GM21576 (cell line): ENCODE data around the gene SPOCK2.

Experiments used
- ATAC-seq: cut with Tn5 transposase; IDR thresholded peaks from one replicate; pipeline ENCODE4 v1.9.1; 2021; ENCODE audit warnings: mild to moderate bottlenecking, moderate library complexity; ENCODE audit not compliant: unreplicated experiment

The SPOCK2 gene

DNA sequence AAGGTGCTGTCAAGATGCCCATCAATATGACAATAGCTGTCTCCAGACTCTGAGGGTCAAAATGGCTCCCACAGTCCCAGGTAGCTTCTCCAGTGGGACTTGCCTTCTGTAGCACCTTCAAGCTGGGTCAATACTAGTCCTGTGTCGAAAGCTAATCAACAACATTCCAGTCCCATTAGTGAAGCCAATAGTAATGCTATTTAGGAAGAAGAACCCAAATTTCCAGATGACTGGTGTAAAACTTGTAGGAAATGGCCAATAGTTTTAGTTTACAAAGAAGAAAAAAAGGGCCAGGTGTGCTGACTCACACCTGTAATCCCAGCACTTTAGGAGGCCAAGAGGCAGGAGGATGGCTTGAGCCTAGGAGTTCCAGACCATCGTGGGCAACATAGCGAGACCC, 2.0 kb upstream of the SPOCK2 start:
- ATAC-seq, result no peak

DNA sequence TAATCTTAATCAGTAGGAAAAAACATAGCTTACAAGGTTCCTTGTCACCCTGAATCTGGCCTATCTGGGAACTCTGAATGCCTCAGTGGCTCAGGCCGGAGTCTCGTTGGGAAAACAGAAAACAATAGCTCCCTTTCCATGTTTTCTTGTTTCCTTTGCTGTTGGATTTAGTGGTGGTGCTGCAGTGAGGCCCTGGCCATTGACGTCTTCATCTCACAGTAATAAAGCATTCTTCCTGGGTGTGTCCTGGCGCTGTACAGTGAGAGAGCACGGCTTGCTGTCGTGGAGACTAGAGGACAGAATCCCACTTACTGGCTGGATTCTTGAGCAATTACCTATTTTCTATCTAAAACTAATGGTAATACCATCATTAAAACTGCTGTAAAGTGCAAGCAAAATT, 1.3 kb upstream of the SPOCK2 start:
- no peak for ATAC-seq

DNA sequence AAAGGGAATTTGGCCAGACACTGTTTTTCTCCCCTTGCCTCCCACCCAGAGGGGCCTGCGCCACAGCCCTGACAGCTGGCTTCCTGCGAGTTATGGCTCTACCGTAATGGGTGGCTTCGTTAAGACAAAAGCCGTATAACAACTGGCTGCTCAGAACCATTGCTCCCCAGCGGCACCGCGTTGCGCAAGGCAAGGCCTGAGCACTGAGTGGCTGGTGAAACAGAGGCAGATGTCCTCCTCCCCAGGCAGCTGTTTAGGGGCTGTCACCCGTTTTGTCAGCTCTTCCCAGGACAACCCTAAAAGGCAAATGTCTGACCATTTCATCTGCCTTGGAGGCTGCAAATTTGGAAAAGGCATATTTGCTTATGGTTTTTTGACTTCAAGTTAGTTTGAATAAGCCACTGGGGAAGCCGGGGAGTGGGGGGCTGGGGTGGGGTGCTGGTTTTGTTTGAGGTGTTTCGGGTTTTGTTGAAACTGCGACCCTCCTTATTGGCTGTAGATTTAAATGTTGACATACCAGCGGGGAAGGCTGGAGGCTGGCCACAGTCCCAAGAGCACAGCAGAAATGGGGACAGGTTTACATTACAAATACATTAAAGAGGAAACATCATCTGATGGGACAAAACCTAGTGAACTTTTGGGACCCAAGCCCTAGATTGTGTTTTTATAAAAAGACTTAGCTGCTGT, 681 bp upstream of the SPOCK2 start:
- no peak for ATAC-seq

DNA sequence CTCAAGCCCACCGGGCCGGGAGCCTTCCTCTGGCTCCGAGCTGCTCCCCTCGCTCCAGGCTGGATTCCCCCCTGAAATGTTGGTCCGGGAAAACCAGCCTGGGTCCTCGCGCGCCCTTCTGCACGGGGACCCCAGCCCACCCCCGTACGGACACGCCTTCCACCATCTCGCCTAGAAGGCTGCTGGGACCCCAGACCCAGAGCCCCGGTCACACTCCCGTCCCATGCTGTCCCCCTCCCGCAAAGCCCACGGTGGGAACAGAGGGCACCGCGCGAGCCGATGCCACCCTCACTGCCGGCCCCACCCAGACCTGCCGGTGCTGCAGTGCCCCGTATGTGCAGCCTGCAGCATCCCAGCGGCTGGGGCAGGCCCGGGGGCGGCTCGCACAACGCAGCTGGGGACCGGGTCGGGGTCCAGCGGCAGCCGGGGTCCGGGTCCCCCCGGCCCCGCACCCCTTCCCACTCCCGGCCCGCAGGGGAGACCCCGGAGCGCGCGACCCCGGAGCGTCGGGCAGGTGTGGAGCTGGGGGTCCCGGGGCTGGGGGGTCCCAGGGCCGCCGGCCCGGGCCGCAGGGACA, 871 bp downstream of the SPOCK2 start:
- ATAC-seq, result no peak

DNA sequence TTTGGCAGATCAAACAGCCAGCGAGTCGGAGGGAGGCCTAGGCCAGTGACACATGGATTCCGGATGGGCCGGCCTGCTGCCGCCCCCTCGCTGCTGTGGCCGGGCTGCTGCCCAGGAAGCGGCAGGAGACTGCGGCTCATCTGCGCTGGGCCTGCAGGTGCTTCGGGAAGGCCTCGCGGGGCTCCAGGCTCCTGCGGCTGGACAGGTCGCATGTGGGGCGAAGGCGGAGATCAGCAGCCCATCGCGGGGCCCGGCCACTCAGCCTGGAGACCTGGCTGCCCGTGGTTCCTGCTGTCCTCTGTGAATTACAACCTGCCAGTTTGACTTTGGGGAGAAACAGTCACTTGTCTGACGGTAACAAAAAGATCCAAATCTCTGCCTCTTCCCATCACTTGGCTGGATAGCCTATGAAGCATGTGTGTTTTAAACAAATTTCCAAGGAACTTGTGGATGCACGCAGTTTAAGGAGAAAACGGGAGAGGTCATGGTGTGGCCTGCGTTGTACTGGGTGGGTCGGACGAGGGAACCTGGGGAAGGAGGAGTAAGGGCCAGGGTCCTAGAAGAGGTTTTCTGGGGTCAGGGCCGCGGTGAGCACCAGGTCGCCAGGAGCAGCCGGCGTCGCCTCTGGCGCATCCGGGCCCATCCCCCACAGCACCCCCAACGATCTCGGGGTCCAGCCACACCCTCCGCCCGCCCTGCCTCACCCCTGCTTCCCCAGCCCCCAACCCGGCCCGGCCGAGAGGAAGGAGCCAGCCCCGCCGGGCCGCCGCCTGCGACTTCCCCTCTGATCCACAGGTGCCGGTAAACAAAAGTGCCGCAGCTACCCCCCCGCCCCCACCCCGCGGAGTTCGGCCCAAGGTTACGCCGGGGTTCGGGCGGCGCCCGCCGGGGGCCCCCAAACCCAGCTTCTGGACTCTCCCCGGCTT, 1.6 kb downstream of the SPOCK2 start:
- ATAC-seq, result no peak

DNA sequence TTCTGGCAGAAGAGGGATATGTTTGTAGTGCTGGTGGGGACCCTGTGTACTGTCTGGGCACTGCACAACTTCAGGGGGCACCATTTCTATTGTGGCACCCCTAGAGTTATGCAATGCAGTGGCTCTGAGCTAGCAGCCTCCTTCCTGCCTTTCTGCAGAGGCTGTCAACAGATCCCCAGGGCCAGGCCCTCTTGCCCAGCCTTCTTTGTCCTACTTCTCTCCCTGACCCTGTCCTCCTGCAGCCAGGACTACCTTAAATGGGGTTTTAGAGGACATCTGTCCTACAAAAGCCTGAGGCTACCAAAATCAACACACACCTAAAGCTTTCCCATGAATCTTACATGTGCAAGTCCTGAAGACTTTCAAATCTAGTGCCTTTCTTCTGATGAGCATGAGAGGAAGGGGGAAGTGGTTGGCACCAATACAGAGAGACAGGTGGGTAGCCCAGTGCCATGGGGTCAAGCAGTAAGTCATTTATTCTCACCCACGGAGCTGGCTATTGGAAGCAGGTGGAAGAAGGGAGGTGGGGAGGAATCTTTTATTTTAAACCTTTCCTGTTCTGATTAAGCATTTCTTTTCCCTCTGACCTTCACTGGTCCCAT, 2.4 kb downstream of the SPOCK2 start:
- ATAC-seq, result no peak

DNA sequence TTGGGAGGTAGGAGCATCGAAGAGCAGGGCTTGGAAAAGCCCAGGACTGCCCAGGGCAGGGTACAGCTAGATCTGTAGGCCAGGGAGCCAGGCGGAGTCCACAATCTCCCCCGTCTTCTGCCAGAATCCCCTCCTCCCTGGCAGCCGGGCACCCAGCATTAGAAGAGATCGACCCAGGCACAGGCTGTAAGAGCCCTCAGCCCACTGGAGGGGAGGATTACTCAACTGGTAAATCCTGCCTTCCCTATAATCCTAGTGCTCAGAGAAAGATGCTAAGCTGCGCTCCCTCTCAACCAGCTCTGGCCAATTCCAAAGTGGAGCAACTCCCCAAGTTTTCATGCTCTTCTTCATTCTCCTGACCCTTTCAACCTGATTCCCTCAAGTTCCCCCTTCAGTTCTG, 3.2 kb downstream of the SPOCK2 start:
- ATAC-seq, result no peak

DNA sequence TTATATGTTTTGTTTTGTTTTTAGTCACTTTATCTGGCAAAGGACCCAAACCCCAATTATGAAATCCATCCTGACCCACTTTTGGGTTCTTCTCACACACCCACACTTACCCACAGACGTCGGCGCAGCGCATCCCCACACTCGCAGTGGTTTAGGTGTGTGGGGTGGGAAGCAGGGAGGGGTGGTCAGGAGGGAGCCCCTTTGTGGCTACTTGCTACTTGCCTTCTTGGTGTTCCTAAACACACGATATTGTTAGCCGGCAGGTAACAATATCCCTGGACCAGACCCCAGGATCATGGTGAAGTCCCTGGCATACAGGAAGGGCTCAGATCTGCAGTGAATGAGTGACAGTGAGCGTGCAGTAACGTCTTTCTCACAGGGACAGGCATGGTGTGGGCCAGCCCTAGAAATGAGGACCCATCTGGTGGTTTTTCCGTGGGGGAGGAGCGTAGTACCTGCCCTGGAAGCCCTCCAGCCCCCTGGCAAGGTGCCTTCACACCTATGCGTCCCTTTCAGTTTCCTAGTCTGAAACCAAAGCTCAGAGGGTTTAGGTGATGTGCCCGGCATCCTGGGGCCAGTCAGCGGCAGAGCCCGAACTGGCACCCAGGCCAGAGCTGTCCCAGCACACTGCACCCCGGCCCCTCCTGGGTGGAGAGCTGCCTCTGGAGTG, 4.4 kb downstream of the SPOCK2 start:
- no peak for ATAC-seq

DNA sequence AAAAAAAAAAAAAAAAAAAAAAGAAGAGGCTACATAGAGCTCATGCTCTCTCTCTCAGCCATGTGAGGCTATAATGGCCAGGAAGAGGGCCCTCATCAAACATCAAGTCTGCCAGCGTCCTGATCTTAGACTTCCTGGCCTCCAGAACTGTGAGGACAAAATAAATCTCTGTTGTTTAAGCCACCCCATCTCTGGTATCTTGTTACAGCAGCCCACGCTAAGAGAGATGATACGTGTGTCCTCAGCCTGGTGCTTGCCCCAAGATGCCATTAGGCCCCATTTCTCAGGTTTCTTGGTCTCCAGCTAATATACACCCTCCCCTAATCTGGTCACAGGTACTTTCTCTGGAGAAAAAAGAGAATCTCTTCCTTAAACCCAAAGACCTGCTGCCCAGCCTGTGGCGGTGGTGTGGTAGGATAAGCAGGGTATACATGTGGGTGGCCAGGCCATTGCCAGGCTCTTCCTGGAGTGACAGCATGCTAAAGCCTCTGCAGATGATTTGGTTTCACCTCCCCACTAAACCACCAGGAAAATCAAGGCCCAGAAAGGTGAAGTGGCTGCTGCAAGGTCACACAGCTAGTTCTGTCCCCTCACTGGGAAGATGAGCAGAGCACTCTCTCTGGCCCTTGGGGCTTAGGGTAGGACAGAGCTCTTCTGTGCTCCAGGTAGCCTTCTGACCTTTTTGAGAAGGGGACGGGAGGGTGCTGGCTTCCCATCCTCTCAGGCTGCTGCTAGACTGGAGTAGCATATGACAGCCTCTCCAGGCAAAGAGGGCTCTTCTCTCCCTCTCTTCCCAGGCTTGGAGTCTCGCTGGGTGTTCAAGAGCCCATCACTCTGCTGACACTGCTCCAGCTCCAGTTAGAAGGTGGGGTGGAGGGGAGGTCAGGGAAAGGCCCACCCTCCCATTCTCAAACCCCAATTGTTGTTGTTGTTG, 5.2 kb downstream of the SPOCK2 start:
- ATAC-seq, result no peak

DNA sequence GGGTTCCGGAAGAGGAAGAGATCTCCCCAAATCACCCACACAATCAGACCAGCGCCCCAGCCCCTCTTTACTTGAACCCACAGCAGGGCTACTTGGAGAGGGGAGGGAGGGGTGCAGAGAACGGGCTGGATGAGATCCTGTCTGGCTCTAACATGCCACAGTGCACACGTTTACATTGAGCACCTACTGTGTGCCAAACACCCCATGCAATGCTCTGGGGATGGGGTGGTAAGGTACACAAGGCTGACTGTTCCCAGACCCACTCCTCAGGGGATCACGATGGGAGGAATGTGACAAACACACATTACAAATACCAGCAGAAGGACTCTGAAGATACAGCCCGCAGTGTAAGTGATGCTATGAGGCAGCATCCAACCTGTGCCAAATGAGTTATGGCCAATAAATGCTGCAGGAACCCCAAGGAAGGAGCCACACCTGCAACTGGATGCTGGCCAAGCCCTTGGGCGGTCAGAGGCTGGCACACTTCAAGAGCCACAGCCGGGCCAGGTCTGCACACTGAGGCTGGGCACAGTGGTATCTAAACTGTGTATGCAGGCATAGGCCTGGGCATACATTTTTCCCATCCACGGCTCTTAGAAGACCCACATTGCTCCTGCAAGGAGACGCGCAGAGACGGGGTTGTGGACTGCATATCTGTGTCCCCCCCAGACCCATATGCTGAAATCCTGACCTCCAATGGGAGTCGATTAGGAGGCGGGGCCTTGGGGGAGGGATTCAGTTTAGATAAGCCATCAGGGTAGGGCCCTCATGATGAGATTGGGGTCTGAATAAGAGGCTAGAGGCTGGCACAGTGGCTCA, 6.4 kb downstream of the SPOCK2 start:
- no peak for ATAC-seq

DNA sequence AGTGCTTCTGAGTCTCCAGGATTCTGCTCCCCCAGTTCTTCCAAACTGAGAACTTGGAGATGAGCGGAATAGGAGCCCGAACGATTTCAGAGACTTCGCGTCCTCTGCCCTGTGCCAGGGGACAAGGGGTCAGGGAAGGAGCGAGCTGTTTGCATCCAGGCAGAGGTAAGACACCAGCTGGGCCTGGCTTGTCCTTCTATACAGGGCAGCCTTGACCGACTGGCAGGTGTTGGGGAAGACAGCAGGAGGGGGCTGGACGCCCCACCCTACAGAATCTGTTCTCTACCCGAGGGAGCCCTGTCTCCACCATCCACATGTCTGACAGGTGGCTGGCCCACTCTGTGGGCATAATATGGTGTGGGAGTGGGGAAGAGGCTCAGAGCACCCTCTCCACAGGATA, 7.1 kb downstream of the SPOCK2 start:
- no peak for ATAC-seq

DNA sequence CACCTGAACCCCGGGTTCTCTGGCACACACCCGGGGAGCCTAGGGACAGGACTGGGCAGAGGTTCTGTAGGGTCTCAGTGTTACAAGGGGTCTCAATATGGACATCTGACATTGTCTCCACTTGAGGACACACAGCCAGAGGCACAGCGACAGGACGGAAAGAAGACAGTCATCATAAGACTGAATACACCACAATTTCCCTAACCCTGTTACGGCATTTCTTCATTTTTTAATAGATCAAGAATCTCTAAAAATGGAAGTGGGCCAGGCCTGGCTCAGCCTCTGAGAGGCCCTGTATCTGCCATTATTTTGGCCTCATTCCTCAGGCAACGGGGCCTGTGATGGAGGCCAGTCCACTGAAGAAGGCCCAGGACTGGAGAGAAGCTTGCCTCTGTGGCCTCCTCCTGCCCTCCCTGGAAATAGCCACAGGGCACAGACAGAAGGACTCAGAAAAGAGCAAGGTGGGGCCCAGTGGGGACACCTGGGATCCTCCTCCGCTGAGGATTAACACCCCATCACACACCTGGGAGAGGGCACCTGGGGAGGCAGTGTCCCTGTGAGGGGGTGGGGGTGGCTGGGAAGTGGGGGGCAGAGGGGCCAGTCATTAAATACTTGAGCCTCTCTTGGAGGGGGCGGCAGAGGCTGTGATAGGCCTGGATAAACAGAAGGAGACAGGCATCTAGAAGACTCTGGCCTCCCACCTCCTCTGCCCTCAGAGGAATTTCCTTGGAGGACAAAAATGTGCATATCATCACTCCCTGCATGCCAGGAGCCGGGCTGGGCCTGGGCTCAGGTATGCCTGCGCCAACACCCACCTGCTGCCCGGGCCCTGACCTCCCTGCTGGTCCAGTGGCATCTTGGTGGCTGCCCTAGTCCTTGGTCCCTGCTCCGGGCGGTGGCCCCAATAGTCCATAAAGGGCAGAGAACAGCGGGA, 8.0 kb downstream of the SPOCK2 start:
- no peak for ATAC-seq

DNA sequence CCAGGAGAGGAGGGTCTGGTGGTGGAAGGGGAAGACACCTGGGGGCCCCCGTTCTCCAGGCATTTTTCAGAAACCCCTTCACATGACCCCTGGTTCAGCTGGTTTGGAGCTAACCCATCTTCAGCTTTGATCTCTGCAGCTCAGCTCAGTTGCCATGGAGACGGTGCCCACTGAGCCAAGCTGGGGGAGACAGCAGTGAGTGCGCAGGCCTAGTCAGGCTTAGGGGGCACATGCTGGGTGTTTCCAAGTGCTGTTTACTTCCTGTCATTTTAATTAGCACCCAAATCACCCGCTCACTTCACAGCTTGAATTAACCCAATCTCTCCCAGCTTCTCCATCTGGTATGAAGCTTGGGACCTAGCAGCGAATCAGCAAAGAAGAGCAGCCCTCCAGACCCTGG, 9.0 kb downstream of the SPOCK2 start:
- ATAC-seq, result no peak

DNA sequence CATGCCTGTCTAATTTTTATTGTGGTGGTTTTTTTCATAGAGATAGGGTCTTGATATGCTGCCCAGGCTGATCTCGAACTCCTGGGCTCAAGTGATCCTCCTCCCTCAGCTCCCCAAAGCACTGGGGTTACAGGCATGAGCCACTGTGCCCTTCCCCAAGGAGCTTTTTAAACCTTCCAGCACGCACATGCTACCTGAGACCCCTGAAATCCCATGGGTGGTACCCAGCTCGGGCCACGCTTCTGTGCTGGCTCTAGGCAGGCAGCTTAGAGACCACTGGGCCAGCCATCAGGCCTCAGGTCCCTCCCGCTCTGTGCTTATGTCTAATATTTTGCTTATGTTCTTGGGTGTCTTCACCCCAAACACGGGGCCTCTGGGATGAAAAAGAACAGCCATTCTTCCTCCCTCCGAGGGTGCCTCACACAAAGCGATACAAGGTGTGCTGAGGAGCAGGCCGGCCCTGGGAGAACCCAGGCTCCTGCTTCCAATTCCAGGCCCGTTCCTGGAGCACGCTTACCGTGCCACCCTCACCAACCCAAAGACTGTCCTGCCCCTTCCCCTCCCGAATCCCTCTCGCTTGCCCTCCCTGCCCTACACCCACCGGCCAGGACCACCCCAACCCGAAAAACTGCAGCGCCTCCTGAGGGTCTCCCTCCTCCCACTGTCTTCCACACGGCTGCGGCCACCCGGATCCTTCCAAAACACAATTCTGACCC, 10.9 kb downstream of the SPOCK2 start:
- ATAC-seq, result no peak

DNA sequence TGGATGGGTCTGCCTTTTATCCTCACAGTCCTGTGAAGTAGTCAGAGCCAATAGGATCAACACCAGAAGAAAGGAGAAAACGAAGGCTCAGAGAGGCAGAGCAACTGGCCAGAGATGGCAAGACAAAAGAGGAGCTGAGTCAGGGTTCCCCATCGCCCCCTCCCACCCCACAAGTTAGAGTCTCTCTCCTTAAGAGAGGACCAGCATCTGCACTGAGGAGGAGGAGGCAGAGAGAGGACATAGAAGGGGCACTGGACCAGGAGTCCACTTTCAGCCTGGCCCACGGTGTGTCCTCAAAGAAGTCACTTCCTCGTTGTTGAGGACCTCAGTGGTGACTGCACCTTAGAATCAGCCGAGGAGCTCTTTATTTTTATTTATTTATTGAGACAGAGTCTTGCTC, 11.6 kb downstream of the SPOCK2 start:
- no peak for ATAC-seq

DNA sequence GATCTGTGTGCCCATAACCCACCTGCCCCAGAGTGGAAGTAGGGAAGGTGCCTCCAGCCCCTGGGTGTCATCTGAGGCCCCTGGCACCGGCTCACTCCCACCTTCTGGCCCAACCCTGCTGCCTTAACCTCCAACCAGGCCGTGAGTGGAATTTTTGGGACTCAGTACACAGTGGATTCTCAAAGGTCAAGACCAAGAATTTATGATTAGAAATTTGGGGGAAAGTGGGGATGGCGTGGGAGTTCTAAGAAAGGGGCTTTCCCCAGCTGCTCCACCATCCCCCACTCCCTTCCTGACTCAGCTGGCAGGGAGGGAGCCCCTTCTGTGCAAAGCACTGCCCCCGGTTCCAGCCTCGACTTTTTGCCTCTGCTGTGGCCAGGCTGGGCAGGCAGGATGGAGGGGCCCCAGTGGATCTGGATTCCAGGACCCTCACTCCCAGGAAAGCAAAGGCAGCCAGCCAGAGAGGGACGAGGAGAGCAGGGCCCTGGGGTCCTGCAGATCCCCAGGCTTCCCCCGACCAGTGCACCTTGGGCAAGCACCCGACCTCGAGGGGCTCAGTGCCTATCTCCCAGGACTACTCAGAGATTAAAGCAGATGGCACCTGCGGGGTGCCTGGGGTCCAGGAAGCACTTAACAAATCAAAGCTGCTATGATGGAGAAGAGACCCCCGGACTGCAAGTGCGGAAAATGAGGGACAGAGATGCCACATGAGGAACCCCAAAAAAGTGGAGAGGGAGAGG, 12.8 kb downstream of the SPOCK2 start:
- ATAC-seq, result no peak
